C4-2B (cell line): ENCODE measurements around the gene FEZF2.

Source experiments
- ZFX ChIP-seq: fragments of 450-650 bp; IDR thresholded peaks from 2 replicates; pipeline ENCODE4 v1.6.1; 2017
- TF ChIP-seq, protein P1 (sequence below): fragments of 450-650 bp; conservative IDR thresholded peaks from 2 replicates; pipeline ENCODE4 v1.5.1; 2017; ENCODE audit warnings: mild to moderate bottlenecking

DNA sequence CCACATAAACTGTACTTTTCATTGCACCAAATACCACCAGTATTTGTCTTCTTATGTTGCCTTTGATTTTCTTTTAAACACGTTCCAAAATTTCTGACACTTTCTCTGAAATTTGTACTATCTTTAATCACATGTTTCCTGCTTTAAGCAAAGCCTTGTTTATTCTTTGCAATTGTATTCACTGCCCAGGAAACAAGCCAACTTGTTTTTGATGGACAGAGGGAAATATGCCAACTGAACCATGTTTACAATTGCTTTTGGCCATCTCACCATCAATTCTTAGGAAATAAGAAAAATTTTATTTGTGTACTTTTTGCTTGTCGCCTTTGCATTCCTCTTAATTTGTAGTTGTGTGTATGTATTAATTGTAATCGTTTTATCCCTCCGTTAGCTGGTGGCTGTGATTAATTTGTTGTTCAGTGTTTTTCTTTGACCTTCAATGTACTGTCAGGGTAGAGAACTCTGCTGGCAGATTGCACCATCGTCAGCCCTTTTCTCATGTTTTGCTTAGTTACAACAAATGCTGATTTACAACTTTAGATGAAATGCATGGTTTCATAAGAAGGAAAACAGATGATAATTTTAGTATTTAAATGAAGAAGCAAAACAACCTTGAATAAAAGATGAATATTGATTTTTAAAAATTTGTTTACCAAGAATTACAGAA, 19.4 kb upstream of the FEZF2 start:
- TF ChIP-seq, protein P1, sequence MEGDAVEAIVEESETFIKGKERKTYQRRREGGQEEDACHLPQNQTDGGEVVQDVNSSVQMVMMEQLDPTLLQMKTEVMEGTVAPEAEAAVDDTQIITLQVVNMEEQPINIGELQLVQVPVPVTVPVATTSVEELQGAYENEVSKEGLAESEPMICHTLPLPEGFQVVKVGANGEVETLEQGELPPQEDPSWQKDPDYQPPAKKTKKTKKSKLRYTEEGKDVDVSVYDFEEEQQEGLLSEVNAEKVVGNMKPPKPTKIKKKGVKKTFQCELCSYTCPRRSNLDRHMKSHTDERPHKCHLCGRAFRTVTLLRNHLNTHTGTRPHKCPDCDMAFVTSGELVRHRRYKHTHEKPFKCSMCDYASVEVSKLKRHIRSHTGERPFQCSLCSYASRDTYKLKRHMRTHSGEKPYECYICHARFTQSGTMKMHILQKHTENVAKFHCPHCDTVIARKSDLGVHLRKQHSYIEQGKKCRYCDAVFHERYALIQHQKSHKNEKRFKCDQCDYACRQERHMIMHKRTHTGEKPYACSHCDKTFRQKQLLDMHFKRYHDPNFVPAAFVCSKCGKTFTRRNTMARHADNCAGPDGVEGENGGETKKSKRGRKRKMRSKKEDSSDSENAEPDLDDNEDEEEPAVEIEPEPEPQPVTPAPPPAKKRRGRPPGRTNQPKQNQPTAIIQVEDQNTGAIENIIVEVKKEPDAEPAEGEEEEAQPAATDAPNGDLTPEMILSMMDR, result no peak
- TF ChIP-seq ZFX, result no peak
